Mesenchymal stem cell (in vitro differentiated cells and primary cell): ENCODE results near the gene TCN1.

Experiments used
- DNase-seq: peaks from one replicate; pipeline ENCODE4 v3.0.0-alpha.2; 2013
- H2AFZ ChIP-seq: one replicate; pipeline ENCODE4 v1.6.1; 2013; ENCODE audit warnings: low read depth, mild to moderate bottlenecking, control low read depth, inconsistent platforms, low read length, moderate library complexity
- H2AK5ac ChIP-seq: 2 replicates; pipeline ENCODE4 v1.6.1; 2013; ENCODE audit warnings: low read length, moderate library complexity, mild to moderate bottlenecking, inconsistent platforms; ENCODE audit not compliant: severe bottlenecking
- H2BK120ac ChIP-seq: one replicate; pipeline ENCODE4 v1.6.1; 2013; ENCODE audit warnings: low read depth, mild to moderate bottlenecking, inconsistent platforms, low read length, moderate library complexity
- H2BK12ac ChIP-seq, 2 experiments: one replicate each; pipeline ENCODE4 v1.6.1; 2013; ENCODE audit warnings: inconsistent platforms in 2 of 2, low read length in 2 of 2, mild to moderate bottlenecking in 2 of 2, moderate library complexity in 2 of 2, control low read depth in 1 of 2
- H2BK15ac ChIP-seq: one replicate; pipeline ENCODE4 v1.6.1; 2013; ENCODE audit warnings: mild to moderate bottlenecking, low read depth, inconsistent platforms; ENCODE audit not compliant: poor library complexity, severe bottlenecking
- H2BK5ac ChIP-seq: 2 replicates; pipeline ENCODE4 v1.6.1; 2013; ENCODE audit warnings: low read depth, mild to moderate bottlenecking, low read length, control low read depth, inconsistent platforms; ENCODE audit not compliant: poor library complexity, severe bottlenecking
- H3K14ac ChIP-seq, 2 experiments: one replicate each; pipeline ENCODE4 v1.6.1; 2013; ENCODE audit warnings: inconsistent platforms in 2 of 2, low read length in 2 of 2, control low read depth in 1 of 2, mild to moderate bottlenecking in 1 of 2, moderate library complexity in 1 of 2
- H3K18ac ChIP-seq, 2 experiments: one replicate each; pipeline ENCODE4 v1.6.1; 2013; ENCODE audit warnings: inconsistent platforms in 2 of 2, low read length in 2 of 2, control low read depth in 1 of 2, low read depth in 1 of 2, mild to moderate bottlenecking in 1 of 2
- H3K23ac ChIP-seq, 2 experiments: one replicate each; pipeline ENCODE4 v1.6.1; 2013; ENCODE audit warnings: inconsistent platforms in 2 of 2, low read length in 2 of 2, mild to moderate bottlenecking in 2 of 2, moderate library complexity in 2 of 2, control low read depth in 1 of 2
- H3K27ac ChIP-seq: 2 replicates; pipeline ENCODE4 v1.5.1; 2013; ENCODE audit warnings: mild to moderate bottlenecking, moderate library complexity, low read length, control low read depth, inconsistent platforms; ENCODE audit not compliant: poor library complexity, severe bottlenecking
- H3K27me3 ChIP-seq, 2 experiments: 2 replicates each; pipeline versions ENCODE4 v1.6.1 to v1.7.0; 2013; ENCODE audit warnings: low read length in 2 of 2, mild to moderate bottlenecking in 2 of 2, moderate library complexity in 2 of 2, control low read depth in 1 of 2, inconsistent platforms in 1 of 2; ENCODE audit not compliant: control insufficient read depth in 1 of 2, insufficient read depth in 1 of 2
- H3K36me3 ChIP-seq, 2 experiments: 2 replicates each; pipeline versions ENCODE4 v1.6.1 to v1.7.0; 2013; ENCODE audit warnings: low read length in 2 of 2, control low read depth in 1 of 2, inconsistent platforms in 1 of 2, low read depth in 1 of 2, mild to moderate bottlenecking in 1 of 2; ENCODE audit not compliant: insufficient read depth in 2 of 2, control insufficient read depth in 1 of 2
- H3K4ac ChIP-seq, 2 experiments: one replicate each; pipeline ENCODE4 v1.6.1; 2013; ENCODE audit warnings: inconsistent platforms in 2 of 2, low read length in 2 of 2, mild to moderate bottlenecking in 2 of 2, moderate library complexity in 2 of 2, control low read depth in 1 of 2, low read depth in 1 of 2
- H3K4me1 ChIP-seq: 2 replicates; pipeline ENCODE4 v1.6.1; 2013; ENCODE audit warnings: low read depth, low read length, control low read depth; ENCODE audit not compliant: control insufficient read depth, insufficient read depth
- H3K4me2 ChIP-seq: 2 replicates; pipeline ENCODE4 v1.6.1; 2013; ENCODE audit warnings: low read length, mild to moderate bottlenecking, inconsistent platforms; ENCODE audit not compliant: poor library complexity, severe bottlenecking
- H3K4me3 ChIP-seq, 2 experiments: 2 replicates each; pipeline versions ENCODE4 v1.5.1 to v1.7.0; 2013; ENCODE audit warnings: low read length in 2 of 2, mild to moderate bottlenecking in 2 of 2, control low read depth in 1 of 2, low read depth in 1 of 2; ENCODE audit not compliant: insufficient read depth in 1 of 2
- H3K79me1 ChIP-seq: replicated peaks from 2 replicates; pipeline ENCODE4 v1.6.1; 2013; ENCODE audit warnings: mild to moderate bottlenecking, control low read depth, low read length, inconsistent platforms; ENCODE audit not compliant: poor library complexity, severe bottlenecking
- H3K9ac ChIP-seq: 2 replicates; pipeline ENCODE4 v1.7.0; 2013; ENCODE audit warnings: mild to moderate bottlenecking, low read length, moderate library complexity
- H3K9me3 ChIP-seq: 2 replicates; pipeline ENCODE4 v1.7.0; 2013; ENCODE audit warnings: mild to moderate bottlenecking, low read length; ENCODE audit not compliant: control insufficient read depth
- H4K8ac ChIP-seq: one replicate; pipeline ENCODE4 v1.6.1; 2013; ENCODE audit warnings: inconsistent platforms, mild to moderate bottlenecking, low read length, moderate library complexity
- H4K91ac ChIP-seq: one replicate; pipeline ENCODE4 v1.6.1; 2013; ENCODE audit warnings: mild to moderate bottlenecking, low read length, inconsistent platforms
- WGBS: methylation state at CpG from one replicate; pipeline ENCODE4 v1.1.7; 2013; ENCODE audit warnings: mixed read lengths; 5-methylcytosine and 5-hydroxymethylcytosine counted together

TCN1 gene

DNA sequence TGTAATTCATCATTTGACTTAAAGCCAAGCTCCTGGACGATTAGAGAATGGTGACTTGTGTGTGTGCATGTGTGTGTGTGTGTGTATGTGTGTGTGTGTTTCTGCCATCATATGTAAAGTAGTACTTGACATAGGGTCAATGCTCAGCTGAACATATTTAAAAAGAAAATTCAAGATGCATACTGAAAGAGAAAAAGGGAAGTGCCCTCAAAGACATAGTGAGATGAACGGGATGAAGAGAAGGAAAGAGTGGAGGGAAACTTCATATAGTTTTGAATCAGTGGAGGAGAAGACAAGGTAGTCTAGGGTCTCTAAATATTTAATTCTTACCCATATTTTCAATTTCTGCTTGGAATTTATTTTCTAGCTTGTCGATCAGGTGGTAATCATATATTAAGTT is 4.0 kb downstream of the TCN1 start:
- Histone ChIP-seq H2BK15ac (no peak overlapping the region), H3K9ac (no peak overlapping the region), H2AK5ac (no peak overlapping the region), H3K14ac (no peak overlapping the region), H2BK120ac (no peak overlapping the region), H4K8ac (no peak overlapping the region), H3K18ac (no peak overlapping the region), H2BK12ac (no peak overlapping the region), H3K4ac (no peak overlapping the region), H3K27me3 (no peaks in the 10 kb centered on the region), H2BK5ac (no peak overlapping the region), H3K79me1 (no peaks in the 10 kb centered on the region), H3K9me3 (no peaks in the 10 kb centered on the region), H3K23ac (no peak overlapping the region), H2AFZ (no peak overlapping the region), H3K4me1 (no peaks in the 10 kb centered on the region), H4K91ac (no peak overlapping the region), H3K4me2 (no peak overlapping the region), H3K27ac (no peak overlapping the region), H3K4me3 (no peak overlapping the region), H3K36me3 (no peaks in the 10 kb centered on the region)
- DNase-seq: no peak
- WGBS: 86% methylated on average over 3 of the region's 3 CpGs

DNA sequence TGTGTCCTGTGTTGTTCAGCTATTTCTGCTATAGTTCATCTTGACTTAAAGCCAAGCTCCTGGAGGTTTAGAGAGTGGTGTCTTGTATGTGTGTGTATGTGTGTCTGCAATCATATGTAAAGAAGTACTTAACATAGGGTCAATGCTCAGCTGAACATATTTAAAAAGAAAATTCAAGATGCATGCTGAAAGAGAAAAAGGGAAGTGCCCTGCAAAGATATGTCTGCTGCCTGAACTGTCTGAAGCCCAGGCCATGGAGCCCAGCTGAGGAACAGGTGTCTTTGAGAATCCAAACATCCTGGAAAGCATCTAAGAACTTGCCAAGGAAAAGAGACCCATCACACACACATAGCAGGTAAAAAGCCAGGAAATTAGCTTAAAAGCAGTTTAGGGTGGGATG is 6.6 kb downstream of the TCN1 start:
- Histone ChIP-seq H2BK15ac (no peak overlapping the region), H3K4ac (no peak overlapping the region), H2AFZ (no peak overlapping the region), H3K18ac (no peak overlapping the region), H2BK12ac (no peak overlapping the region), H3K9me3 (no peaks in the 10 kb centered on the region), H3K14ac (no peak overlapping the region), H3K36me3 (no peaks in the 10 kb centered on the region), H4K8ac (no peak overlapping the region), H2BK120ac (no peak overlapping the region), H2BK5ac (no peak overlapping the region), H3K27ac (no peak overlapping the region), H3K27me3 (no peaks in the 10 kb centered on the region), H3K4me2 (no peak overlapping the region), H4K91ac (no peak overlapping the region), H3K9ac (no peak overlapping the region), H3K79me1 (no peaks in the 10 kb centered on the region), H3K4me1 (no peaks in the 10 kb centered on the region), H3K23ac (no peak overlapping the region), H3K4me3 (no peak overlapping the region), H2AK5ac (no peak overlapping the region)
- DNase-seq: no peak

DNA sequence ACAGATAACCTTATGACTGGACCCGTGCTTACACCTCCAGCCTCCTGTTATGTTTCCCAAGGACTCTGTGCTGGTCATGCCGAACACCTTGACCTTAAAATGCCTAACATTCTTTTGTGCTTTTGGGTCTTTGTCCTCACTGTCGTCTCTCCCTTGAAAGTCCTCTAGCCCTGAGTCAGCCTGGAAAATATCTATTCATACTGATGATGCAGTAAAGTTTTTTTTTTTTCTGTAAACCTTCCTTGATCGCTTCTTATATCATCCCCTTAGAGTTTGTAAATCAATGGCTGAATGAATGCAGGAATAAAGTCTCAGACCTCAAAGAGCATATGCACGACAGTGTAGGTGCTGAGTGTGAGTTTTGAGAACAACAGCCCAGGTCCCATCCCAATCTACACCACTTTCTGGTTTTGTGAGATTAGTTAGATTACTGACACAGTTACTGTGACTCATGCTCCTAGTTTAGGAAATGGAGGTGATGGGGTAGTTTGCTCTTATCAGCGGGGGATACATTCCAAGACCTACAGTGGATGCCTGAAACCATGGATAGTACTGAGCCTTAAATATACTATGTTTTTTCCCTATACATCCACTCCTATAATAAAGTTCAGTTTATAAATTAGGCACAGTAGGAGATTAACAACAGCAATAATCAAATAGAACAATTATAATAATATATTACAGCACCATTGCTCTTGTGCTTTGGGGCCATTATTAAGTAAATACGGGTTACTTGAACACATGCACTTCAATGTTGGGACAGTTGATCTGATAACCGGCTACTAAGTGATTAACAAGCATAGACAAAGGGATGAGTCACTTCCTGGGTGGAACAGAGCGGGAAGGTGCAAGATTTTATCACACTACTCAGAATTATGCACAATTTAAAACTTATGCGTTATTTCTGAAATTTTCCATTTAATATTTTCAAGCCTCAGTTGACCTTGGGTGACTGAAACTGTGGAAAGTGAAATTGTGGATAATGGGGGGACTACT is 8.6 kb downstream of the TCN1 start:
- WGBS: 63% methylated on average over 5 of the region's 10 CpGs
- H3K27me3 ChIP-seq: no peaks in the 10 kb centered on the region
- H3K4ac ChIP-seq: no peak overlapping the region
- H2AFZ ChIP-seq: no peak overlapping the region
- no peaks in the 10 kb centered on the region for H3K4me1 ChIP-seq
- no peak overlapping the region for H2BK5ac ChIP-seq
- H3K4me2 ChIP-seq: no peak overlapping the region
- no peaks in the 10 kb centered on the region for H3K36me3 ChIP-seq
- no peak overlapping the region for H2BK15ac ChIP-seq
- H3K79me1 ChIP-seq: no peaks in the 10 kb centered on the region
- no peak overlapping the region for H3K23ac ChIP-seq
- no peak overlapping the region for H2BK120ac ChIP-seq
- no peak overlapping the region for H2BK12ac ChIP-seq
- H3K18ac ChIP-seq: no peak overlapping the region
- no peak overlapping the region for H2AK5ac ChIP-seq
- no peak overlapping the region for H3K4me3 ChIP-seq
- no peak overlapping the region for H4K91ac ChIP-seq
- no peak overlapping the region for H3K14ac ChIP-seq
- no peak overlapping the region for H3K27ac ChIP-seq
- H4K8ac ChIP-seq: no peak overlapping the region
- DNase-seq: peak; percentile 9
- no peaks in the 10 kb centered on the region for H3K9me3 ChIP-seq
- H3K9ac ChIP-seq: no peak overlapping the region

DNA sequence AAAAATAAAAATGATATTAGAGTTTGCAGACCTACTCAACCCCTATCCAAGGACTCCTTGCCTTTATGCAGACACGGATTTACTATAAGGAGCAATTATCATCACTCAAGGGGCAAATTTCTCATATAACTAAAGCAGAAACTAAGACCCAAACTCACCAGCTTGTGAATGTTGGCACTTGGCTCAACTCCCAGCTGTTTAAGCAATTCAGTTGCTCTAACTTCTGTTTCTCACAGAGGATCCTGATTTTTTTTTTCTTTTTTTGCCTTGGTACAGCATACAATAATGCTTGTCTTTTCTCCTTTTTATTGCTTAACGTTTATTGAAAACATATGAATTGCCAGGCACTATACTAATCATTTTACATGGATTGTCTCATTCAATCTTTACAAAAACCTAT is 11.4 kb downstream of the TCN1 start:
- H3K23ac ChIP-seq: no peak overlapping the region
- DNase-seq: no peak
- no peak overlapping the region for H3K4ac ChIP-seq
- no peak overlapping the region for H3K4me3 ChIP-seq
- H4K91ac ChIP-seq: no peak overlapping the region
- H3K14ac ChIP-seq: no peak overlapping the region
- no peak overlapping the region for H3K4me2 ChIP-seq
- H4K8ac ChIP-seq: no peak overlapping the region
- H3K79me1 ChIP-seq: no peaks in the 10 kb centered on the region
- no peaks in the 10 kb centered on the region for H3K27me3 ChIP-seq
- no peak overlapping the region for H2BK120ac ChIP-seq
- no peaks in the 10 kb centered on the region for H3K36me3 ChIP-seq
- no peaks in the 10 kb centered on the region for H3K9me3 ChIP-seq
- H3K27ac ChIP-seq: no peak overlapping the region
- WGBS: 67% methylated on average over 1 of the region's 2 CpGs
- no peak overlapping the region for H2BK15ac ChIP-seq
- H2BK12ac ChIP-seq: no peak overlapping the region
- no peak overlapping the region for H3K9ac ChIP-seq
- no peak overlapping the region for H2BK5ac ChIP-seq
- H3K4me1 ChIP-seq: no peaks in the 10 kb centered on the region
- H2AFZ ChIP-seq: no peak overlapping the region
- H3K18ac ChIP-seq: no peak overlapping the region
- H2AK5ac ChIP-seq: no peak overlapping the region
